Measurements from ENCODE around the gene CKAP4. TPM values are rescaled to one million over a fixed set of nuclear protein-coding genes. Genes with fewer than 3 reads are reported as not detected.

CKAP4 gene
- total and polyA plus RNA-seq, 2 experiments from 2014 or later = 32.3 to 58.8 TPM

- TF ChIP-seq REST (IDR thresholded peaks at IDR 0.05; ENCODE audit: unreplicated experiment) (no peak), EZH2phosphoT487 (IDR thresholded peaks at IDR 0.05; ENCODE audit: unreplicated experiment) (no peak), NANOG (IDR thresholded peaks at IDR 0.05; ENCODE audit: borderline replicate concordance) (no peak), STAT1 (IDR thresholded peaks at IDR 0.05; ENCODE audit: unreplicated experiment) (no peak), CREB1 (CRISPR knock-in tag; IDR thresholded peaks at IDR 0.05; ENCODE audit: low read depth) (no peak), JUNB (IDR thresholded peaks at IDR 0.05; ENCODE audit: unreplicated experiment) (no peak), ZNF331 (CRISPR knock-in tag; IDR thresholded peaks at IDR 0.05; ENCODE audit: low read depth) (no peak)
These were observed 52.2 kb downstream of the CKAP4 start (continued) for GRCh38 chr12:106195621-106196027.

- no peaks in the 10 kb centered on the region for H4K20me1 ChIP-seq (replicated peaks; ENCODE audit: insufficient read depth)
- 0 out of 2 replicates have a peak, but pooled peaks cover 6% of the 10 kb centered on the region for H3K9me2 ChIP-seq (ENCODE audit: insufficient read depth)
- no peak overlapping the region for H3K27ac ChIP-seq (ENCODE audit: low read depth)
- H3K4me3 ChIP-seq = no peak overlapping the region
- no peaks in the 10 kb centered on the region for H3K27me3 ChIP-seq (ENCODE audit: insufficient read depth)
- ATAC-seq (no peak), DNase-seq (ENCODE audit: low spot score) (no peak)
- H3K4me1 ChIP-seq (ENCODE audit: insufficient read depth) = no peaks in the 10 kb centered on the region
- Mint-ChIP-seq H3K9me3 (no peaks in the 10 kb centered on the region), H3K4me3 (no peak overlapping the region), H3K36me3 (ENCODE audit: low read depth) (no peaks in the 10 kb centered on the region), H3K27ac (no peak overlapping the region), H3K27me3 (ENCODE audit: insufficient read depth, low read depth, poor library complexity) (peaks cover 3% of the 10 kb centered on the region), H3K4me1 (no peaks in the 10 kb centered on the region; the same call in 2 of the 3 replicates)
- no peak overlapping the region for H3K4me2 ChIP-seq
- no peak overlapping the region for H2AFZ ChIP-seq
- no peaks in the 10 kb centered on the region for H3F3A ChIP-seq (replicated peaks; ENCODE audit: low read depth)
- no peaks in the 10 kb centered on the region for H3K36me3 ChIP-seq (ENCODE audit: insufficient read depth)
- H3K79me2 ChIP-seq (replicated peaks; ENCODE audit: insufficient read depth) = no peaks in the 10 kb centered on the region
- TF ChIP-seq REST (IDR thresholded peaks at IDR 0.05; ENCODE audit: unreplicated experiment) = no peak
- TF ChIP-seq ZNF331 (CRISPR knock-in tag; IDR thresholded peaks at IDR 0.05; ENCODE audit: low read depth) = no peak
- TF ChIP-seq ZNF114 (CRISPR knock-in tag; IDR thresholded peaks at IDR 0.05) = no peak
- no peak for TF ChIP-seq ETS1 (IDR thresholded peaks at IDR 0.05)
- TF ChIP-seq ZNF462 (CRISPR knock-in tag; IDR thresholded peaks at IDR 0.05) = no peak
- no peak for TF ChIP-seq NANOG (IDR thresholded peaks at IDR 0.05; ENCODE audit: borderline replicate concordance)
These were observed 53.5 kb downstream of the CKAP4 start for GRCh38 chr12:106194351-106194750.
